H1 (cell line): ENCODE data around the gene CMIP. TPM values are rescaled to one million over a fixed set of nuclear protein-coding genes. Genes with fewer than 3 reads are reported as not detected.

Source experiments
- CTCF ChIA-PET: fragments of 300-600 bp; sonication (Branson Sonifier 250); formaldehyde crosslinking; loops from one replicate; lab custom pipeline; 2021; ENCODE audit not compliant: partially characterized antibody; lab: Charles Lee
- POLR2A ChIA-PET: fragments of 300-600 bp; sonication (Branson Sonifier 250); formaldehyde crosslinking; loops from one replicate; lab custom pipeline; 2021; ENCODE audit warnings: inconsistent platforms; ENCODE audit not compliant: partially characterized antibody; lab: Charles Lee
- DNase-seq, 2 experiments: peaks; one replicate each; pipeline versions ENCODE4 v3.0.0 to v3.0.0-alpha.2; 2010 to 2022; ENCODE audit warnings: low spot score in 2 of 2, low read depth in 1 of 2, mixed read lengths in 1 of 2
- FAIRE-seq: peaks from 2 replicates; lab custom pipeline; 2011; peaks lifted over from hg19 to GRCh38; lab: Jason Lieb, UNC
- H2AFZ ChIP-seq: 2 replicates; pipeline ENCODE4 v1.8.1; 2012; ENCODE audit warnings: low read length, inconsistent platforms
- H2AK5ac ChIP-seq: 2 replicates; pipeline ENCODE4 v1.6.1; 2013; ENCODE audit warnings: low read depth, low read length
- H2BK120ac ChIP-seq: replicated peaks from 2 replicates; pipeline ENCODE3; 2013; ENCODE audit warnings: low read depth, low read length, inconsistent platforms
- H2BK12ac ChIP-seq: 2 replicates; pipeline ENCODE4 v1.6.1; 2013; ENCODE audit warnings: low read depth, low read length
- H2BK15ac ChIP-seq: 2 replicates; pipeline ENCODE4 v1.6.1; 2013; ENCODE audit warnings: low read length
- H2BK20ac ChIP-seq: 2 replicates; pipeline ENCODE4 v1.6.1; 2013; ENCODE audit warnings: low read length
- H2BK5ac ChIP-seq: 2 replicates; pipeline ENCODE4 v1.6.1; 2013; ENCODE audit warnings: low read depth, low read length
- H3K14ac ChIP-seq: 2 replicates; pipeline ENCODE4 v1.6.1; 2013; ENCODE audit warnings: inconsistent platforms; ENCODE audit not compliant: insufficient read length
- H3K18ac ChIP-seq: 2 replicates; pipeline ENCODE4 v1.6.1; 2013; ENCODE audit warnings: low read length; ENCODE audit errors: extremely low read depth
- H3K23ac ChIP-seq: 2 replicates; pipeline ENCODE4 v1.6.1; 2013; ENCODE audit warnings: inconsistent platforms; ENCODE audit not compliant: insufficient read length
- H3K23me2 ChIP-seq: 2 replicates; pipeline ENCODE4 v1.6.1; 2013; ENCODE audit warnings: low read depth, low read length
- H3K27ac ChIP-seq: 2 replicates; pipeline ENCODE4 v1.6.1; 2011; ENCODE audit warnings: low read depth, low read length, inconsistent platforms
- H3K27me3 ChIP-seq, 4 experiments: replicated peaks in 1 of 4; 1 replicate in 1 of 4; 2 replicates in 3 of 4; pipeline versions ENCODE4 v1.6.1 to v1.8.1; 2011 to 2013; ENCODE audit warnings: low read length in 3 of 4, mild to moderate bottlenecking in 3 of 4, inconsistent platforms in 2 of 4, mixed read lengths in 2 of 4, moderate library complexity in 1 of 4; ENCODE audit not compliant: control insufficient read depth in 3 of 4, insufficient read depth in 3 of 4; ENCODE audit errors: extremely low read depth in 1 of 4
- H3K36me3 ChIP-seq, 4 experiments: 2 replicates each; pipeline versions ENCODE4 v1.6.1 to v1.8.1; 2011 to 2013; ENCODE audit warnings: mild to moderate bottlenecking in 4 of 4, low read length in 3 of 4, moderate library complexity in 2 of 4, control low read depth in 1 of 4, inconsistent platforms in 1 of 4; ENCODE audit not compliant: insufficient read depth in 4 of 4, control insufficient read depth in 2 of 4
- H3K4ac ChIP-seq: replicated peaks from 2 replicates; pipeline ENCODE3; 2013; ENCODE audit warnings: low read length, low read depth, mixed read lengths, inconsistent platforms; ENCODE audit not compliant: insufficient read length
- H3K4me1 ChIP-seq, 4 experiments: replicated peaks in 1 of 4; 1 replicate in 1 of 4; 2 replicates in 3 of 4; pipeline versions ENCODE4 v1.6.1 to v1.8.1; 2011 to 2013; ENCODE audit warnings: low read length in 3 of 4, inconsistent platforms in 2 of 4, mixed read lengths in 1 of 4; ENCODE audit not compliant: insufficient read depth in 4 of 4, control insufficient read depth in 3 of 4
- H3K4me2 ChIP-seq, 2 experiments: 2 replicates each; pipeline versions ENCODE4 v1.6.1 to v1.8.1; 2011 to 2013; ENCODE audit warnings: low read depth in 2 of 2, low read length in 2 of 2, control low read depth in 1 of 2, inconsistent platforms in 1 of 2, mild to moderate bottlenecking in 1 of 2; ENCODE audit not compliant: insufficient read depth in 1 of 2
- H3K4me3 ChIP-seq, 4 experiments: fragments of 200-600, 300-600 bp in 1 of 4; sonication (generic), shearing (Covaris generic), sonication (Bioruptor Twin) in 1 of 4; 2 replicates each; pipeline versions ENCODE4 v1.5.1 to v1.8.1; 2011 to 2016; ENCODE audit warnings: low read length in 4 of 4, low read depth in 3 of 4, control low read depth in 2 of 4, inconsistent platforms in 2 of 4, mild to moderate bottlenecking in 2 of 4, mixed read lengths in 1 of 4, moderate library complexity in 1 of 4; ENCODE audit not compliant: insufficient read depth in 2 of 4; ENCODE audit errors: extremely low read depth in 1 of 4
- H3K56ac ChIP-seq: replicated peaks from 2 replicates; pipeline ENCODE3; 2013; ENCODE audit warnings: low read depth, mild to moderate bottlenecking, mixed read lengths, low read length, inconsistent platforms; ENCODE audit not compliant: insufficient read length
- H3K79me1 ChIP-seq: 2 replicates; pipeline ENCODE4 v1.6.1; 2013; ENCODE audit warnings: low read depth, low read length, control low read depth
- H3K79me2 ChIP-seq, 2 experiments: 2 replicates each; pipeline versions ENCODE4 v1.6.1 to v1.8.1; 2012 to 2013; ENCODE audit warnings: low read length in 2 of 2, mild to moderate bottlenecking in 2 of 2, inconsistent platforms in 1 of 2; ENCODE audit not compliant: insufficient read depth in 2 of 2, control insufficient read depth in 1 of 2
- H3K9ac ChIP-seq, 4 experiments: replicated peaks in 1 of 4; 1 replicate in 1 of 4; 2 replicates in 3 of 4; pipeline versions ENCODE4 v1.6.1 to v1.8.1; 2011 to 2013; ENCODE audit warnings: low read depth in 3 of 4, low read length in 3 of 4, control low read depth in 2 of 4, mild to moderate bottlenecking in 2 of 4, moderate library complexity in 2 of 4, inconsistent platforms in 1 of 4; ENCODE audit errors: extremely low read depth in 1 of 4
- H3K9me3 ChIP-seq, 2 experiments: 2 replicates each; pipeline versions ENCODE4 v1.6.1 to v1.8.1; 2012 to 2013; ENCODE audit warnings: mild to moderate bottlenecking in 2 of 2, moderate library complexity in 2 of 2, control low read depth in 1 of 2, inconsistent platforms in 1 of 2, low read depth in 1 of 2, low read length in 1 of 2, mixed read lengths in 1 of 2; ENCODE audit not compliant: insufficient read depth in 2 of 2
- H4K20me1 ChIP-seq, 2 experiments: replicated peaks in 1 of 2; 2 replicates each; pipeline versions ENCODE3 to v1.8.1; 2011 to 2013; ENCODE audit warnings: inconsistent platforms in 2 of 2, low read length in 2 of 2, mild to moderate bottlenecking in 1 of 2; ENCODE audit not compliant: insufficient read depth in 2 of 2, control insufficient read depth in 1 of 2
- H4K5ac ChIP-seq: 2 replicates; pipeline ENCODE4 v1.6.1; 2013; ENCODE audit warnings: low read length, low read depth, mixed read lengths, inconsistent platforms; ENCODE audit not compliant: insufficient read length
- H4K8ac ChIP-seq: 2 replicates; pipeline ENCODE4 v1.8.0; 2013; ENCODE audit warnings: mild to moderate bottlenecking, moderate library complexity, low read length, inconsistent platforms; ENCODE audit not compliant: insufficient read depth; ENCODE audit errors: extremely low read depth
- H4K91ac ChIP-seq: replicated peaks from 2 replicates; pipeline ENCODE3; 2013; ENCODE audit warnings: low read length, mixed read lengths, inconsistent platforms; ENCODE audit not compliant: insufficient read length
- CHD2 ChIP-seq: IDR thresholded peaks from 2 replicates; pipeline ENCODE4 v1.6.1; 2012; ENCODE audit warnings: low read length, improper control_type of control experiment
- E2F6 ChIP-seq: IDR thresholded peaks from 2 replicates; pipeline ENCODE4 v1.6.1; 2012; ENCODE audit warnings: inconsistent platforms
- EZH2 ChIP-seq: fragments of 200-600 bp; sonication (generic); IDR thresholded peaks from 2 replicates; pipeline ENCODE4 v1.7.1; 2012; ENCODE audit warnings: low read depth, mild to moderate bottlenecking, moderate library complexity, low read length, inconsistent platforms; ENCODE audit not compliant: severe bottlenecking
- KDM5A ChIP-seq: fragments of 200-600 bp; IDR thresholded peaks from 2 replicates; pipeline ENCODE4 v1.7.1; 2012; ENCODE audit warnings: mild to moderate bottlenecking, low read length, inconsistent platforms, mixed read lengths
- MAFK ChIP-seq: IDR thresholded peaks from 2 replicates; pipeline ENCODE4 v1.6.1; 2012; ENCODE audit warnings: low read depth, mild to moderate bottlenecking, improper control_type of control experiment, low read length
- POU5F1 ChIP-seq: IDR thresholded peaks from 2 replicates; pipeline ENCODE4 v1.6.1; 2011; ENCODE audit warnings: low read depth, mild to moderate bottlenecking, low read length, moderate library complexity
- RNF2 ChIP-seq: fragments of 200-900, 300-1000 bp; sonication (generic); IDR thresholded peaks from 2 replicates; pipeline ENCODE4 v1.7.1; 2016; ENCODE audit warnings: borderline replicate concordance, low read depth, mild to moderate bottlenecking, antibody characterized with exemption, low read length; ENCODE audit not compliant: poor library complexity, severe bottlenecking; ENCODE audit errors: missing control alignments
- SUZ12 ChIP-seq: fragments of 200-600 bp; sonication (generic); IDR thresholded peaks from 2 replicates; pipeline ENCODE4 v1.6.1; 2012; ENCODE audit warnings: mild to moderate bottlenecking, inconsistent platforms, low read length, moderate library complexity, mixed read lengths
- TAF1 ChIP-seq: IDR thresholded peaks from 2 replicates; pipeline ENCODE4 v1.6.1; 2011; ENCODE audit warnings: mild to moderate bottlenecking, low read depth, low read length
- WGBS, 2 experiments: shearing (Covaris generic) in 1 of 2; methylation state at CpG; one replicate each; pipeline versions ENCODE4 v1.1.6 to v1.1.7; 2013 to 2015; ENCODE audit warnings: low lambda C conversion rate in 2 of 2, mixed read lengths in 2 of 2, inconsistent platforms in 1 of 2, low coverage in 1 of 2, missing lambda C conversion rate in 1 of 2; ENCODE audit not compliant: insufficient replicate concordance in 2 of 2, insufficient coverage in 1 of 2, insufficient read length in 1 of 2; ENCODE audit errors: extremely low coverage in 1 of 2, missing lambda C conversion rate in 1 of 2; 5-methylcytosine and 5-hydroxymethylcytosine counted together
- polyA plus RNA-seq, 7 experiments: library from polyadenylated mRNA; depleted of rRNA in 3 of 7; stranded (reverse) in 5 of 7; unstranded in 2 of 7; fragments of >200 nt in 5 of 7; fragments of 200-250 nt in 2 of 7; gene quantifications; 1 replicate in 5 of 7; 2 replicates in 1 of 7; 4 replicates in 1 of 7; pipeline versions ENCODE4 v1.2.1 to v1.2.3, GENCODE V29; 2011 to 2013; ENCODE audit warnings: missing spikeins in 2 of 7, mixed read lengths in 2 of 7
- total RNA-seq: library from RNA; stranded (reverse); fragmentation: NEBNext Ultra II Directional; extraction: Animal tissue kit (Norgen Biotek cat#: 25700); gene quantifications from 2 replicates; pipeline ENCODE4 v1.2.1, GENCODE V29; 2021

CMIP gene
- total and polyA plus RNA-seq, 2 of the 8 experiments (the other 6 are each of a cell fraction or from before 2014, with no cell fraction given): 7.9 to 53.2 TPM

DNA sequence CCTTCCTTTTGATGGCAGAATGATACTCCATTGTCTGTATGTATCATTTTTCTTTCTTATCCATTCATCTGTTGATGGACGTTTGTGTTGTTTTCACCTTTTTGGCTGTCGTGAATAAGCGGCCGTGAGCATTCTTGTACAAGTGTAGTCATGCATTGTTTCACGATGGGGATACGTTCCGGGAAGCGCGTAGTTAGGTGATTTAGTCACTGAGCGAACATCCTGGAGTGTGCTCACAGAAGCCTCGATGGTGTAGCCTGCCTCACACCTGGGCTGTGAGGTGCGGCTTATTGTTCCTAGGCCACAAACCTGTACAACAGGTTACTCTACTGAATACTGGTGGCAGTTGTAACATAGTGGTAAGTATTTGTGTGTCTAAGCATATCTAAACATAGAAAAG, 136.5 kb downstream of the CMIP start:
- peaks cover 0 to 34% of the 10 kb centered on the region in 2 experiments; a peak in 3 of 4 replicates for H3K79me2 ChIP-seq
- TF ChIP-seq RNF2 (no peak), EZH2 (no peak), E2F6 (no peak), TAF1 (no peak), SUZ12 (no peak), KDM5A (no peak), POU5F1 (no peak), CHD2 (no peak), MAFK (no peak)
- TF ChIP-seq, all 59 proteins: peak for 0
- peaks cover 0 to 4% (median 0%) of the 10 kb centered on the region in 4 experiments; a peak in 1 of 7 replicates for H3K4me1 ChIP-seq
- no peak overlapping the region for H3K56ac ChIP-seq
- H2BK12ac ChIP-seq: no peak overlapping the region
- DNase-seq: no peak
- H3K18ac ChIP-seq: no peak overlapping the region
- H3K4me2 ChIP-seq: no peak overlapping the region
- no peak overlapping the region for H2AFZ ChIP-seq
- 88% methylated on average over 12 of the region's 12 CpGs; no CpG with 5 or more reads in 1 of the 2 experiments for WGBS, 2 experiments
- no peak overlapping the region for H4K91ac ChIP-seq
- H3K9ac ChIP-seq: no peak overlapping the region
- H4K8ac ChIP-seq: no peak overlapping the region
- no peak for FAIRE-seq
- POLR2A ChIA-PET: no interaction called here
- no peak overlapping the region for H3K4me3 ChIP-seq
- no peak overlapping the region for H3K4ac ChIP-seq
- H4K5ac ChIP-seq: no peak overlapping the region
- no peak overlapping the region for H3K14ac ChIP-seq
- no peaks in the 10 kb centered on the region; a peak in 1 of 8 replicates for H3K36me3 ChIP-seq
- peaks cover 13 to 14% of the 10 kb centered on the region in 2 experiments for H4K20me1 ChIP-seq
- no peak overlapping the region for H2BK120ac ChIP-seq
- CTCF ChIA-PET: interaction anchor here (0.5 kb wide), 1 partner anchor 122 kb away, joined by 3 read pairs; no protein-coding TSS in a partner anchor
- H3K79me1 ChIP-seq: peaks cover 13% of the 10 kb centered on the region
- no peak overlapping the region for H3K27ac ChIP-seq
- no peak overlapping the region for H2AK5ac ChIP-seq
- H2BK15ac ChIP-seq: no peak overlapping the region
- H3K23me2 ChIP-seq: peaks cover 13% of the 10 kb centered on the region; the same call in 1 of the 2 replicates
- no peaks in the 10 kb centered on the region for H3K27me3 ChIP-seq
- no peak overlapping the region for H3K23ac ChIP-seq
- no peak overlapping the region for H2BK20ac ChIP-seq
- H3K9me3 ChIP-seq: no peaks in the 10 kb centered on the region
- H2BK5ac ChIP-seq: no peak overlapping the region
